Mucosa of descending colon (tissue), 3 donors: ENCODE results near the gene PBX1. TPM values are rescaled to one million over a fixed set of nuclear protein-coding genes. Genes with fewer than 3 reads are reported as not detected.

Experiments
- ATAC-seq: fragments of 200-7000 bp; cut with Tn5 transposase; one replicate; pipeline ENCODE4 v1.9.1; 2020; ENCODE audit warnings: mild to moderate bottlenecking, moderate library complexity
- DNase-seq, 3 donors: peaks; one replicate each; pipeline ENCODE4 v3.0.0-alpha.2; 2020
- H3K36me3 ChIP-seq: fragments of 200-600 bp; one replicate; pipeline ENCODE4 v1.8.0; 2021; ENCODE audit warnings: low read depth, mild to moderate bottlenecking
- H3K4me1 ChIP-seq: fragments of 200-600 bp; one replicate; pipeline ENCODE4 v1.8.0; 2021; ENCODE audit warnings: low read depth, mild to moderate bottlenecking
- H3K4me3 ChIP-seq: fragments of 200-600 bp; one replicate; pipeline ENCODE4 v1.8.0; 2021; ENCODE audit warnings: mild to moderate bottlenecking
- H3K9me3 ChIP-seq: fragments of 200-600 bp; one replicate; pipeline ENCODE4 v1.8.0; 2021; ENCODE audit warnings: mild to moderate bottlenecking
- CTCF ChIP-seq: fragments of 200-600 bp; IDR thresholded peaks from one replicate; pipeline ENCODE4 v1.8.0; 2022; ENCODE audit warnings: antibody characterized with exemption, mild to moderate bottlenecking
- intact Hi-C, 2 donors: fragments of 100-400 bp; cut with DNase I in 1 of 2; cut with micrococcal nuclease in 1 of 2; formaldehyde crosslinking; loops; one replicate each; pipeline versions ENCODE4 v1.11.0 to v1.11.1; 2022; cut with DNase I, micrococcal nuclease
- total RNA-seq, 3 donors: library from RNA; stranded (reverse); fragmentation: NEBNext Ultra II Directional in 2 of 3; extraction: Animal tissue kit (Norgen Biotek cat#: 25700) in 2 of 3; gene quantifications; one replicate each; pipeline versions ENCODE4 v1.2.1 to v1.2.4, GENCODE V29; 2021 to 2023
- donor health status: DM: no; HTN: no; CAD: no; lungs with moderate emphysema.
- donor health status: DM: no; HTN: no; CAD: no.
- donor health status: DM: no; HTN: yes; CAD: no.

Gene PBX1
- total RNA-seq, 3 donors from 2014 or later: 52.6 to 182 (median 82.8) TPM

- H3K9me3 ChIP-seq: no peaks in the 10 kb centered on the region
- no peak for TF ChIP-seq CTCF
- intact Hi-C loops: loop anchor here in 1 of 2 donors (10.0 kb wide), 1 partner anchor 53 kb away; no protein-coding TSS in a partner anchor
- H3K36me3 ChIP-seq: no peaks in the 10 kb centered on the region
- no peak for ATAC-seq
- H3K4me3 ChIP-seq: no peak overlapping the region
- no peak for DNase-seq
- H3K4me1 ChIP-seq: no peaks in the 10 kb centered on the region
Measured at GRCh38 chr1:164561472-164561871, 2.5 kb downstream of the PBX1 start.

GRCh38 chr1:164562061-164562460 is 3.1 kb downstream of the PBX1 start:
- ATAC-seq (no peak), DNase-seq (no peak)
- no peaks in the 10 kb centered on the region for H3K9me3 ChIP-seq
- no peak overlapping the region for H3K4me3 ChIP-seq
- H3K4me1 ChIP-seq: no peaks in the 10 kb centered on the region
- H3K36me3 ChIP-seq: no peaks in the 10 kb centered on the region
- TF ChIP-seq CTCF: no peak
- intact Hi-C loops: loop anchor here in 1 of 2 donors (10.0 kb wide), 1 partner anchor 53 kb away; no protein-coding TSS in a partner anchor

- no peaks in the 10 kb centered on the region for H3K36me3 ChIP-seq
- DNase-seq: no peak
- no peak for ATAC-seq
- no peaks in the 10 kb centered on the region for H3K4me1 ChIP-seq
- intact Hi-C loops: loop anchor here in 1 of 2 donors (10.0 kb wide), 1 partner anchor 52 kb away; no protein-coding TSS in a partner anchor
- no peaks in the 10 kb centered on the region for H3K9me3 ChIP-seq
- no peak overlapping the region for H3K4me3 ChIP-seq
- TF ChIP-seq CTCF: no peak
Measured at GRCh38 chr1:164562511-164562910, 3.5 kb downstream of the PBX1 start.

- Histone ChIP-seq H3K9me3 (no peaks in the 10 kb centered on the region), H3K4me1 (no peaks in the 10 kb centered on the region), H3K36me3 (no peaks in the 10 kb centered on the region), H3K4me3 (no peak overlapping the region)
- ATAC-seq (no peak), DNase-seq (no peak)
- TF ChIP-seq CTCF: no peak
- intact Hi-C loops: loop anchor here in 1 of 2 donors (10.0 kb wide), 1 partner anchor 52 kb away; no protein-coding TSS in a partner anchor
Measured at GRCh38 chr1:164562947-164563520, 4.0 kb downstream of the PBX1 start.

GRCh38 chr1:164563721-164564360 is 4.9 kb downstream of the PBX1 start:
- intact Hi-C loops: loop anchor here in 1 of 2 donors (10.0 kb wide), 1 partner anchor 51 kb away; no protein-coding TSS in a partner anchor
- Histone ChIP-seq H3K9me3 (no peaks in the 10 kb centered on the region), H3K4me1 (no peaks in the 10 kb centered on the region), H3K4me3 (no peak overlapping the region), H3K36me3 (no peaks in the 10 kb centered on the region)
- DNase-seq: no peak
- TF ChIP-seq CTCF: no peak
- ATAC-seq: no peak
